Heart right ventricle (tissue), 16 donors: ENCODE data around the gene LINC01488. TPM values are rescaled to one million over a fixed set of nuclear protein-coding genes. Genes with fewer than 3 reads are reported as not detected.

Experiments used
- ATAC-seq, 8 donors: fragments of 200-7000 bp; cut with Tn5 transposase; one replicate each; pipeline ENCODE4 v1.9.1; 2020; ENCODE audit warnings: mild to moderate bottlenecking in 8 of 8, moderate library complexity in 8 of 8, moderate number of reproducible peaks in 1 of 8
- DNase-seq, 2 donors: peaks; one replicate each; pipeline ENCODE4 v3.0.0-alpha.2; 2020
- H3K27ac ChIP-seq, 10 donors: fragments of 200-600 bp; sonication (generic) in 2 of 10; one replicate each; pipeline versions ENCODE4 v1.5.0 to v1.8.0; 2020 to 2022; ENCODE audit warnings: mild to moderate bottlenecking in 3 of 10
- H3K27me3 ChIP-seq, 7 donors: fragments of 200-600 bp; one replicate each; pipeline ENCODE4 v1.8.0; 2021 to 2022; ENCODE audit warnings: mild to moderate bottlenecking in 2 of 7
- H3K36me3 ChIP-seq, 9 donors: fragments of 200-600 bp; sonication (generic) in 1 of 9; one replicate each; pipeline versions ENCODE4 v1.5.0 to v1.8.0; 2020 to 2022; ENCODE audit warnings: mild to moderate bottlenecking in 2 of 9
- H3K4me1 ChIP-seq, 9 donors: fragments of 200-600 bp; sonication (generic) in 1 of 9; one replicate each; pipeline versions ENCODE4 v1.5.0 to v1.8.0; 2020 to 2022; ENCODE audit warnings: mild to moderate bottlenecking in 4 of 9
- H3K4me3 ChIP-seq, 10 donors: fragments of 200-600 bp; sonication (generic) in 2 of 10; one replicate each; pipeline versions ENCODE4 v1.5.0 to v1.8.0; 2020 to 2022; ENCODE audit warnings: mild to moderate bottlenecking in 7 of 10, moderate library complexity in 2 of 10
- H3K9me3 ChIP-seq, 11 donors: fragments of 200-600 bp in 10 of 11; sonication (generic) in 2 of 11; one replicate each; pipeline versions ENCODE4 v1.5.0 to v1.8.0; 2013 to 2022; ENCODE audit warnings: mild to moderate bottlenecking in 2 of 11, control low read depth in 1 of 11, moderate library complexity in 1 of 11
- CTCF ChIP-seq, 9 donors: fragments of 200-600 bp; sonication (generic) in 2 of 9; IDR thresholded peaks; one replicate each; pipeline versions ENCODE4 v1.5.0 to v1.8.0; 2021 to 2022; ENCODE audit warnings: antibody characterized with exemption in 9 of 9, mild to moderate bottlenecking in 5 of 9, moderate library complexity in 1 of 9
- WGBS, 2 donors: extraction: QIAGEN DNeasy Blood & Tissue Kit; methylation state at CpG; one replicate each; pipeline ENCODE4 v1.1.7; 2013; ENCODE audit warnings: inconsistent platforms in 1 of 2; 5-methylcytosine and 5-hydroxymethylcytosine counted together
- intact Hi-C, 10 donors: fragments of 100-400 bp; cut with DNase I; formaldehyde crosslinking; loops; one replicate each; pipeline versions ENCODE4 v1.11.1 to v1.14.2; 2022
- polyA plus RNA-seq, 2 donors: library from polyadenylated mRNA; stranded (reverse); fragments of 200-250 nt; gene quantifications; one replicate each; pipeline ENCODE4 v1.2.3, GENCODE V29; 2013
- total RNA-seq, 10 donors: library from RNA; stranded (reverse); fragmentation: NEBNext Ultra II Directional in 3 of 10; extraction: Animal tissue kit (Norgen Biotek cat#: 25700) in 3 of 10; gene quantifications; one replicate each; pipeline versions ENCODE4 v1.2.1 to v1.2.4, GENCODE V29; 2021 to 2023
- donor health status: Arrhythmogenic right ventricular cardiomyopathy.
- donor health status: ischemic (EF 13 %, LVEDD 7.1; RV severe dilation, severe dysfunction).
- donor health status: healthy with polysubstance abuse.
- donor health status: DM: no; HTN: yes; CAD: no.
- donor health status: DM: no; HTN: no; CAD: no.
- donor health status: ischemic (EF 25% LVEDD 6.9; RV normal size, moderate dysfunction).
- donor health status: ischemic (EF 25% LVEDD 5.7; RV mildly dilated, moderate dysfunction).
- donor health status: healthy.
- donor health status: DM: yes; HTN: yes; CAD: no.
- donor health status: Ischemic cardiomyopathy.
- donor health status: ischemic (EF 35%, LVEDD 5.7; RV mildly dilated, moderate dysfunction).
- donor health status: nonischemic (EF 11% LVEDD 7.7; RV severe dilation, severe dysfunction).
- donor health status: DM: yes; HTN: yes; CAD: no.
- donor health status: PGD.
- donor health status: ischemic (EF 29% LVEDD 5.4; RV normal size, mild dysfunction).
- donor health status: nonischemic (EF 23%, LVEDD 6.1; RV moderate dilation, normal function).

Gene LINC01488
- total and polyA plus RNA-seq, 12 donors, result 0.03 to 0.59 (median 0.15) TPM; not detected in 4

GRCh38 chr11:69438286-69438920, 43.1 kb upstream of the LINC01488 start:
- H3K27ac ChIP-seq, result no peak overlapping the region
- H3K9me3 ChIP-seq, result no peaks in the 10 kb centered on the region
- no peak for ATAC-seq
- no peak for TF ChIP-seq CTCF (IDR thresholded peaks at IDR 0.05)
- intact Hi-C loops, result no loop called here
- no peaks in the 10 kb centered on the region for H3K36me3 ChIP-seq
- DNase-seq, result no peak
- no peaks in the 10 kb centered on the region for H3K27me3 ChIP-seq
- H3K4me3 ChIP-seq, result no peak overlapping the region
- 87 to 90% methylated on average over 25 of the region's 25 CpGs for WGBS, 2 donors
- H3K4me1 ChIP-seq, result peaks cover 7 to 31% (median 13%) of the 10 kb centered on the region in 9 donors

- intact Hi-C loops, result no loop called here
These were observed 42.3 kb upstream of the LINC01488 start for GRCh38 chr11:69439127-69439526.

GRCh38 chr11:69439651-69440464, 41.6 kb upstream of the LINC01488 start:
- no peaks in the 10 kb centered on the region for H3K36me3 ChIP-seq
- H3K4me1 ChIP-seq, result peaks cover 17 to 45% (median 26%) of the 10 kb centered on the region in 9 donors
- H3K9me3 ChIP-seq, result no peaks in the 10 kb centered on the region
- no peak overlapping the region for H3K27ac ChIP-seq
- ATAC-seq (no peak), DNase-seq (no peak)
- H3K27me3 ChIP-seq, result no peaks in the 10 kb centered on the region
- WGBS, 2 donors, result 97 to 99% methylated on average over 13 of the region's 13 CpGs
- H3K4me3 ChIP-seq, result no peak overlapping the region
- no peak for TF ChIP-seq CTCF (IDR thresholded peaks at IDR 0.05)
- intact Hi-C loops, result loop anchor here in 8 of 10 donors (5.0 to 10.0 kb wide), 10 partner anchors 57 to 335 kb away; partner anchors contain the start of genes MYEOV (in 2 of the 8) and CCND1 (in 1 of the 8)

More at GRCh38 chr11:69439127-69439526, 42.3 kb upstream of the LINC01488 start:
- no peak overlapping the region for H3K27ac ChIP-seq
- 90 to 95% methylated on average over 2 of the region's 2 CpGs for WGBS, 2 donors
- H3K4me1 ChIP-seq, result peaks cover 13 to 39% (median 20%) of the 10 kb centered on the region in 9 donors
- TF ChIP-seq CTCF (IDR thresholded peaks at IDR 0.05), result no peak
- no peak for ATAC-seq
- no peak overlapping the region for H3K4me3 ChIP-seq
- DNase-seq, result no peak
- H3K27me3 ChIP-seq, result no peaks in the 10 kb centered on the region
- no peaks in the 10 kb centered on the region for H3K36me3 ChIP-seq
- H3K9me3 ChIP-seq, result no peaks in the 10 kb centered on the region

- no peaks in the 10 kb centered on the region for H3K27me3 ChIP-seq
- TF ChIP-seq CTCF (IDR thresholded peaks at IDR 0.05), result no peak
- 95 to 98% methylated on average over 6 of the region's 6 CpGs for WGBS, 2 donors
- H3K9me3 ChIP-seq, result no peaks in the 10 kb centered on the region
- no peak overlapping the region for H3K27ac ChIP-seq
- intact Hi-C loops, result loop anchor here in 8 of 10 donors (5.0 to 10.0 kb wide), 10 partner anchors 56 to 336 kb away; partner anchors contain the start of genes MYEOV (in 2 of the 8) and CCND1 (in 1 of the 8)
- no peaks in the 10 kb centered on the region for H3K36me3 ChIP-seq
- H3K4me3 ChIP-seq, result no peak overlapping the region
- no peak for ATAC-seq
- DNase-seq, result no peak
- H3K4me1 ChIP-seq, result peaks cover 19 to 47% (median 32%) of the 10 kb centered on the region in 9 donors
These were observed 40.6 kb upstream of the LINC01488 start for GRCh38 chr11:69440876-69441275.
